ENCODE measurements around the gene NAV1.

- TF ChIP-seq POLR2A (IDR thresholded peaks at IDR 0.05), result no peak
- TF ChIP-seq CTCF (IDR thresholded peaks at IDR 0.05), result no peak
- no peak for TF ChIP-seq EP300 (IDR thresholded peaks at IDR 0.05)
Measured at GRCh38 chr1:201515895-201516294, 23.0 kb upstream of the NAV1 start.
